ENCODE measurements around the gene UMPS. TPM values are rescaled to one million over a fixed set of nuclear protein-coding genes. Genes with fewer than 3 reads are reported as not detected.

The UMPS gene
- total and polyA plus RNA-seq, 2 experiments from 2014 or later: 29.8 to 38.7 TPM

DNA sequence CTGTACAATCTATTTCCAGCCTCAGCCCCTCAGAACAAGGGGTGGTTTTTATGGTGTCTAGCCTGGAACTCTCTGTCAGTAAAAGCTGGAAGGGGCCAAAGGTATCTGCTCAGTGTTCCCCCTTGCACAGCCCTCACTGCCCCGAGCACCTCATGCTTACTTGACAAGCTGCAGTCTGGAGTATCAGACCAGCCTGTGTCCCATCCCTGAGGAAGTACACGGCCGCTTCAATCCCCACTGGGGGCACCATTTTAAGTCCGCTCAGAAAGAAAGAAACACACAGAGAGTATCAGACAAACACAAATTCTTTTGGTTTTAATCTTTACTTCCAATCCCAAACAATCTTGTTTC, 32.4 kb downstream of the UMPS start:
- no peak overlapping the region for H3K4me3 ChIP-seq
- no peak overlapping the region for H3K27ac ChIP-seq
- TF ChIP-seq EZH2phosphoT487 (IDR thresholded peaks at IDR 0.05; ENCODE audit: insufficient read depth, low read depth): no peak
- no peak for TF ChIP-seq EZH2 (IDR thresholded peaks at IDR 0.05; ENCODE audit: insufficient read depth, poor library complexity, severe bottlenecking)
- peaks cover 30% of the 10 kb centered on the region; the same call in 1 of the 2 replicates for H3K36me3 ChIP-seq (ENCODE audit: low read depth)
- peaks cover 32% of the 10 kb centered on the region for H3F3A ChIP-seq (ENCODE audit: insufficient read depth)
- H3K9me2 ChIP-seq (ENCODE audit: insufficient read depth): no peaks in the 10 kb centered on the region
- H3K9ac ChIP-seq: no peak overlapping the region
- 91 to 93% methylated on average over 4 of the region's 4 CpGs for WGBS, 2 experiments (ENCODE audit: low coverage in 1 of 2, low lambda C conversion rate in 2 of 2, missing lambda C conversion rate in 2 of 2)
- no peaks in the 10 kb centered on the region for H4K20me1 ChIP-seq (ENCODE audit: insufficient read depth)
- no peaks in the 10 kb centered on the region for H3K27me3 ChIP-seq (replicated peaks; ENCODE audit: insufficient read depth)
- in situ Hi-C loops (cut with MboI): loop anchor here (5.0 kb wide), 1 partner anchor 140 kb away; no protein-coding TSS in a partner anchor
- no peaks in the 10 kb centered on the region for H3K9me3 ChIP-seq (ENCODE audit: low read depth)
- peaks cover 14% of the 10 kb centered on the region for H3K4me1 ChIP-seq (ENCODE audit: insufficient read depth)
- no peak for DNase-seq
- no peak overlapping the region for H3K4me2 ChIP-seq (ENCODE audit: unreplicated experiment)
- H3K79me2 ChIP-seq (ENCODE audit: insufficient read depth): no peaks in the 10 kb centered on the region
- H2AFZ ChIP-seq: no peak overlapping the region

- Histone ChIP-seq H3K9me2 (ENCODE audit: insufficient read depth) (no peaks in the 10 kb centered on the region), H3K9me3 (ENCODE audit: low read depth) (no peaks in the 10 kb centered on the region), H3K36me3 (ENCODE audit: low read depth) (peaks cover 31% of the 10 kb centered on the region; the same call in 1 of the 2 replicates), H3K79me2 (ENCODE audit: insufficient read depth) (no peaks in the 10 kb centered on the region), H3K27me3 (replicated peaks; ENCODE audit: insufficient read depth) (no peaks in the 10 kb centered on the region), H3K9ac (no peak overlapping the region), H3K27ac (no peak overlapping the region), H3K4me3 (no peak overlapping the region), H2AFZ (no peak overlapping the region), H3K4me1 (ENCODE audit: insufficient read depth) (peaks cover 14% of the 10 kb centered on the region), H3F3A (ENCODE audit: insufficient read depth) (peaks cover 32% of the 10 kb centered on the region), H4K20me1 (ENCODE audit: insufficient read depth) (no peaks in the 10 kb centered on the region), H3K4me2 (ENCODE audit: unreplicated experiment) (no peak overlapping the region)
- no peak for DNase-seq
- 97 to 98% methylated on average over 8 of the region's 8 CpGs for WGBS, 2 experiments (ENCODE audit: low coverage in 1 of 2, low lambda C conversion rate in 2 of 2, missing lambda C conversion rate in 2 of 2)
- in situ Hi-C loops (cut with MboI): loop anchor here (5.0 kb wide), 1 partner anchor 139 kb away; no protein-coding TSS in a partner anchor
- TF ChIP-seq EZH2 (IDR thresholded peaks at IDR 0.05; ENCODE audit: insufficient read depth, poor library complexity, severe bottlenecking): no peak
- TF ChIP-seq EZH2phosphoT487 (IDR thresholded peaks at IDR 0.05; ENCODE audit: insufficient read depth, low read depth): no peak
These were observed 33.0 kb downstream of the UMPS start for GRCh38 chr3:124763206-124763605.

DNA sequence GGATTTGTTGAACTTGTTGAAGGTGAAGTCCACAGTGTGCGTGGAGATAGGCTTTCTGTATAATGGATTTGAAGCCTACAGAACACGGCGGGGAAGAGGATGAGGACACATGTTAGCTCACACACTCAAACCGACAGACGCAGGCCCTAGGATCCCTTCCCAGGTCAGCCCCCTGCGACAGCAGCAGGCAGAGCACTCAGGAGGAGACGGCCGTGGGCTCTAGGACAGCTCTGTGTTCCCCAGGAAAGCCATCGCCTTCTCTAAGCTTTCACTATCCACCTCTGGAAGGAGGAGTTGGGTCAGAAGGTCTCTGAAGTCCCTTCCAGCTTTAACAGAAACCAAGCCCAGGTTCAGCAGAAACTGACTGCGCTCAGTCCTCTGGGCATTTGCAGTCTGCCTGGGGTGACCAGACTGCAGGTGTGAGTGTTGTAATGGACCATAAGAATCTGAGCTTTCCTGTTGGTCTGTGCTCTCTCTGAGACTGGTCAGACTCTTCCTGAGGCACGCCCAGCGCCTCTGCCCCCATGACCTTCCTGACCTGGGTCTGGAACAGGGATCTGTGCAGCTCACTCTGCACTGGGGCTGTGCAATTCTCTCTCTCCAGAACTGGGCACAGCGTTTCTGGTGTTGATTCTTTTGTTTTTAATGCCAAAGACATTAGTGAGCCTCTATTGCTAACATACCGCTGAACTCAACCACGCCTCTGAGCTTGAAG, 33.5 kb downstream of the UMPS start:
- H4K20me1 ChIP-seq (ENCODE audit: insufficient read depth): no peaks in the 10 kb centered on the region
- peaks cover 36% of the 10 kb centered on the region; the same call in 1 of the 2 replicates for H3K36me3 ChIP-seq (ENCODE audit: low read depth)
- H3K4me2 ChIP-seq (ENCODE audit: unreplicated experiment): no peak overlapping the region
- no peak overlapping the region for H2AFZ ChIP-seq
- H3K9ac ChIP-seq: no peak overlapping the region
- no peak for TF ChIP-seq EZH2phosphoT487 (IDR thresholded peaks at IDR 0.05; ENCODE audit: insufficient read depth, low read depth)
- TF ChIP-seq EZH2 (IDR thresholded peaks at IDR 0.05; ENCODE audit: insufficient read depth, poor library complexity, severe bottlenecking): no peak
- no peaks in the 10 kb centered on the region for H3K9me2 ChIP-seq (ENCODE audit: insufficient read depth)
- 90 to 95% methylated on average over 13 to 15 of the region's 15 CpGs for WGBS, 2 experiments (ENCODE audit: low coverage in 1 of 2, low lambda C conversion rate in 2 of 2, missing lambda C conversion rate in 2 of 2)
- peaks cover 14% of the 10 kb centered on the region for H3K4me1 ChIP-seq (ENCODE audit: insufficient read depth)
- H3K9me3 ChIP-seq (ENCODE audit: low read depth): no peaks in the 10 kb centered on the region
- no peak for DNase-seq
- in situ Hi-C loops (cut with MboI): loop anchor here (5.0 kb wide), 1 partner anchor 138 kb away; no protein-coding TSS in a partner anchor
- peaks cover 31% of the 10 kb centered on the region for H3F3A ChIP-seq (ENCODE audit: insufficient read depth)
- H3K27me3 ChIP-seq (replicated peaks; ENCODE audit: insufficient read depth): no peaks in the 10 kb centered on the region
- no peak overlapping the region for H3K27ac ChIP-seq
- no peak overlapping the region for H3K4me3 ChIP-seq
- H3K79me2 ChIP-seq (ENCODE audit: insufficient read depth): no peaks in the 10 kb centered on the region

DNA sequence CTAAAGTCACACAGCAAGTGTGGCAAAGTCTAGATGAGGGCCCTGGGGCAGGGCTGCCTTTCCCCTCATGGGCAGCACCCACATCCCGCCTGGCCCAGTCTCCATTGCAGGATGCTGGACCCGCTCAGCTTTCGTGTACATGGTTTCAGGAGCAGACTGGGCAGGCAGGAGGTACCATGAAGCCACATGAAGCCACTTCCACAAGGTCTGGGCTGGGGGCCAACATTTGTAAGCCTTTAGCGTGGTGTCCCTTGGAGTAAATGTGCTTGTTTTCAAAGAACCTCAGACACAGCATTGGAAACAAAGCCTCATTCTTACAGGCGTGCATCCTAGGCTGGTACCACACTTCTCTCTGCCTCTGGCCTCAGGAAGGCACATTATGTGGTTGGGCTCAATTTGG, 34.5 kb downstream of the UMPS start:
- DNase-seq: no peak
- peaks cover 40% of the 10 kb centered on the region; the same call in 1 of the 2 replicates for H3K36me3 ChIP-seq (ENCODE audit: low read depth)
- in situ Hi-C loops (cut with MboI): loop anchor here (5.0 kb wide), 1 partner anchor 138 kb away; no protein-coding TSS in a partner anchor
- H3K9me2 ChIP-seq (ENCODE audit: insufficient read depth): no peaks in the 10 kb centered on the region
- no peak overlapping the region for H3K4me2 ChIP-seq (ENCODE audit: unreplicated experiment)
- TF ChIP-seq EZH2phosphoT487 (IDR thresholded peaks at IDR 0.05; ENCODE audit: insufficient read depth, low read depth): no peak
- TF ChIP-seq EZH2 (IDR thresholded peaks at IDR 0.05; ENCODE audit: insufficient read depth, poor library complexity, severe bottlenecking): no peak
- no peak overlapping the region for H3K9ac ChIP-seq
- no peaks in the 10 kb centered on the region for H3K79me2 ChIP-seq (ENCODE audit: insufficient read depth)
- no peaks in the 10 kb centered on the region for H3K27me3 ChIP-seq (replicated peaks; ENCODE audit: insufficient read depth)
- H3K27ac ChIP-seq: no peak overlapping the region
- no peak overlapping the region for H3K4me3 ChIP-seq
- peaks cover 25% of the 10 kb centered on the region for H3F3A ChIP-seq (ENCODE audit: insufficient read depth)
- no peaks in the 10 kb centered on the region for H4K20me1 ChIP-seq (ENCODE audit: insufficient read depth)
- peaks cover 14% of the 10 kb centered on the region for H3K4me1 ChIP-seq (ENCODE audit: insufficient read depth)
- H2AFZ ChIP-seq: no peak overlapping the region
- WGBS, 2 experiments (ENCODE audit: low coverage in 1 of 2, low lambda C conversion rate in 2 of 2, missing lambda C conversion rate in 2 of 2): 88 to 91% methylated on average over 5 of the region's 5 CpGs
- no peaks in the 10 kb centered on the region for H3K9me3 ChIP-seq (ENCODE audit: low read depth)

All from GM23248 (cell line).